Measurements from ENCODE around the gene TSFM. TPM values are rescaled to one million over a fixed set of nuclear protein-coding genes. Genes with fewer than 3 reads are reported as not detected.

Gene TSFM
- total and polyA plus RNA-seq, 2 of the 13 experiments (the other 11 are each of a cell fraction or from before 2014, with no cell fraction given), result 29.8 to 68.3 TPM

- TF ChIP-seq PRDM15 (CRISPR knock-in tag; IDR thresholded peaks at IDR 0.05) (no peak), ZNF317 (CRISPR knock-in tag; IDR thresholded peaks at IDR 0.05) (no peak), MTA3 (CRISPR knock-in tag; IDR thresholded peaks at IDR 0.05) (no peak)
Observed at GRCh38 chr12:57846285-57846576, 63.6 kb downstream of the TSFM start (continued).

GRCh38 chr12:57846577-57847319 lies 64.2 kb downstream of the TSFM start, which contains the start of gene CTDSP2:
CTDSP2 (minus strand) TSS chr12:57846729; CDS start chr12:57846435, 294 bp downstream.
- ChIA-PET POLR2A (interaction anchor here (0.6 to 5.6 kb wide), 21 partner anchors 8 to 1748 kb away, joined by 3 to 110 read pairs (median 3); partner anchors contain the start of genes ATP23, CDK4, EEF1AKMT3 and METTL1), CTCF (ENCODE audit: low intra/inter-chr PET ratio, low total read pairs) (interaction anchor here (1.4 kb wide), 1 partner anchor 59 kb away, joined by 6 read pairs; no protein-coding TSS in a partner anchor)
- ATAC-seq, result peak; percentile 44
- H2AFZ ChIP-seq (ENCODE audit: low read length), result no peak within 1 kb of the TSS
- H3K4me1 ChIP-seq (ENCODE audit: insufficient read depth, low read length), result peaks cover 45% of the 10 kb centered on the region
- BruUV-seq (replicated peaks), result no TSS peak
- peak; percentile 77 for FAIRE-seq
- no peaks in the 10 kb centered on the region for H3K9me3 ChIP-seq (ENCODE audit: low read length)
- H3K9ac ChIP-seq (ENCODE audit: insufficient read depth, low read depth, low read length), result peak within 1 kb of the TSS; percentile 95
- intact Hi-C loops (cut with micrococcal nuclease; ENCODE audit: unreplicated experiment) (loop anchor here (1.0 kb wide), 1 partner anchor 19 kb away; no protein-coding TSS in a partner anchor), in situ Hi-C loops (cut with HindIII; ENCODE audit: extremely low pct_ligation_motif_present, low pct_unique_long_range_greater_than_20kb) (no loop called here)
- H3K4me2 ChIP-seq (ENCODE audit: low read depth, low read length), result peak within 1 kb of the TSS; percentile 76
- peak within 1 kb of the TSS; percentile 99 for H3K27ac ChIP-seq (ENCODE audit: extremely low read length, insufficient read depth, low read length)
- peaks cover 39% of the 10 kb centered on the region for H4K20me1 ChIP-seq (ENCODE audit: insufficient read depth, low read length)
- H3K79me2 ChIP-seq (ENCODE audit: insufficient read depth, low read length), result peaks cover 42% of the 10 kb centered on the region
- no peaks in the 10 kb centered on the region; a peak in 2 of 5 replicates for H3K36me3 ChIP-seq (replicated peaks in 1 of 2; ENCODE audit: control insufficient read depth in 1 of 2, insufficient read depth in 2 of 2, low read length in 2 of 2)
- 2% methylated on average over 7 of the region's 58 CpGs for WGBS (ENCODE audit: low lambda C conversion rate)
- peak within 1 kb of the TSS; percentile 90 to 100 (median 99) for H3K4me3 ChIP-seq (replicated peaks in 1 of 3; ENCODE audit: insufficient read depth in 1 of 3, low read depth in 2 of 3, low read length in 3 of 3)
- H3K27me3 ChIP-seq (ENCODE audit: control insufficient read depth in 1 of 2, insufficient read depth in 2 of 2, low read length in 2 of 2), result peaks cover 0 to 28% of the 10 kb centered on the region in 2 experiments; a peak in 3 of 5 replicates
- DNase-seq (ENCODE audit: low spot score), result peak; percentile 95
- no peak for TF ChIP-seq FOXM1 (CRISPR knock-in tag; IDR thresholded peaks at IDR 0.05)
- no peak for TF ChIP-seq ZNF639 (CRISPR knock-in tag; conservative IDR thresholded peaks at IDR 0.05)
- peak; percentile 54; the same call in 1 of the 3 replicates for TF ChIP-seq MXI1 (IDR thresholded peaks at IDR 0.05; ENCODE audit: borderline replicate concordance, low read depth, low read length)
- no peak for TF ChIP-seq ZNF281 (CRISPR knock-in tag; IDR thresholded peaks at IDR 0.05; ENCODE audit: borderline replicate concordance)
- no peak for TF ChIP-seq ZNF567 (CRISPR knock-in tag; IDR thresholded peaks at IDR 0.05; ENCODE audit: borderline replicate concordance)
- TF ChIP-seq ZNF580 (CRISPR knock-in tag; IDR thresholded peaks at IDR 0.05; ENCODE audit: borderline replicate concordance, low read depth), result no peak
- TF ChIP-seq ZNF724P (CRISPR knock-in tag; IDR thresholded peaks at IDR 0.05; ENCODE audit: borderline replicate concordance), result no peak
- TF ChIP-seq ZFP41 (CRISPR knock-in tag; IDR thresholded peaks at IDR 0.05; ENCODE audit: borderline replicate concordance), result no peak
- TF ChIP-seq SRY (CRISPR knock-in tag; IDR thresholded peaks at IDR 0.05), result 0 out of 2 replicates have a peak, but pooled peaks have one; percentile 51
- TF ChIP-seq SIX1 (CRISPR knock-in tag; IDR thresholded peaks at IDR 0.05; ENCODE audit: borderline replicate concordance), result no peak
- TF ChIP-seq ZMAT3 (CRISPR knock-in tag; conservative IDR thresholded peaks at IDR 0.05), result no peak
